ENCODE data around the gene KRTAP2-1. TPM values are rescaled to one million over a fixed set of nuclear protein-coding genes. Genes with fewer than 3 reads are reported as not detected.

KRTAP2-1 gene
- total and polyA plus RNA-seq, 12 donors, result not detected

DNA sequence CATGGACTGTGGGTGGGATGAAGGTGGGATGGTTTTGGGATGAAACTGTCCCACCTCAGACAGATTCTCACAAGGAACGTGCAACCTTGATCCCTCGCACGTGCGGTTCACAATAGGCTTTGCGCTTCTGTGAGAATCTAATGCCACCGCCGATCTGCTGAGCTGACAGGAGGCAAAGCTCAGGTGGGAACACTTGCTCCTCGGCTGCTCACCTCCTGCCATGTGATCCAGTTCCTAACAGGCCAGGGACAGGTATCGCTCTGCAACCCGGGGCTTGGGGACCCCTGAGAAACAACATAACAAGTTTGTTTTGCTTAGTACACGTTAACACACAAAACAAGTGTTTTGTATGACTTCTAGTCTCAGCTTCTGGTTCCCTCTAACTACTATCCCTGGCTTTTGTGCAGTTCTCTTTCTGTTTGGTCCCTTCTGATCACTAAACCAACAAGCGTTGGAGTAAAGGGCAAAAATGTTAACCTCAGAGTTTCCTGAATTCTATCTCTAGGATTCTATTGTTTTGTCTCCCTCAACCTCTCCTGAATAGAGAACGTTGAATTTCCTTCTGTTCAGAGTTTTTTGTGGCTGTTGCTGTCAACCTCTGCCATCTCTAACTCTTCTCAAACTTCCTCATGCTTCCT is 30.4 kb downstream of the KRTAP2-1 start:
- DNase-seq, result no peak
- 79 to 81% (median 80%) methylated on average over 13 of the region's 13 CpGs for WGBS, 4 donors
- no peaks in the 10 kb centered on the region for H3K27me3 ChIP-seq
- no peak overlapping the region for H3K4me3 ChIP-seq
- intact Hi-C loops (cut with DNase I), result no loop called here
- H3K27ac ChIP-seq, result no peak overlapping the region
- TF ChIP-seq CTCF (IDR thresholded peaks at IDR 0.05) (no peak), POLR2A (IDR thresholded peaks at IDR 0.05) (no peak)
- no peaks in the 10 kb centered on the region for H3K9me3 ChIP-seq (replicated peaks in 1 of 3)
- no peaks in the 10 kb centered on the region for H3K4me1 ChIP-seq (replicated peaks in 1 of 2)
- H3K36me3 ChIP-seq (replicated peaks in 1 of 2), result no peaks in the 10 kb centered on the region

- Histone ChIP-seq H3K9me3 (replicated peaks in 1 of 3) (no peaks in the 10 kb centered on the region), H3K27me3 (no peaks in the 10 kb centered on the region), H3K4me3 (no peak overlapping the region), H3K4me1 (replicated peaks in 1 of 2) (no peaks in the 10 kb centered on the region), H3K36me3 (replicated peaks in 1 of 2) (no peaks in the 10 kb centered on the region), H3K27ac (no peak overlapping the region)
- intact Hi-C loops (cut with DNase I), result no loop called here
- DNase-seq, result no peak
- TF ChIP-seq POLR2A (IDR thresholded peaks at IDR 0.05) (no peak), CTCF (IDR thresholded peaks at IDR 0.05) (no peak)
- 62 to 73% (median 66%) methylated on average over 7 of the region's 7 CpGs for WGBS, 4 donors
These were observed 31.7 kb downstream of the KRTAP2-1 start for GRCh38 chr17:41015454-41015853.

DNA sequence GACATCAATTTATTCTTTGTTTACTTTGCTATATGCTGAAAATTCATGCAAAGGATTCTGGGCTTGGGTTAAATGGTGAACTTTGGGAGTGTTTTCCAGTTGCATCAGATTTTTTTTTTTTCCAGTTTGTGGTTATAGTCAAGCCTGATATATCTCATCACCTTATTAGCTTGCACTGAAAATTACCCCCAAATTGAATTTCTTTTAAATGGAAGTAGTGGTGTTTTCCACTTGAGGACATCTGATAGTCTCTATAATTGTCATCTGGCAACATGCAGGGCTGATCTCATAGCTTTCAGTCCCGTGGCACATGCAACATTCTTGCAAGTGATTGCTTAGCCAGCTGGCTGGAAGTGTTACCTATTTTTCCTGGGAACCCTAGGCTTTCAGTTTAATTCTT is 33.5 kb downstream of the KRTAP2-1 start:
- DNase-seq, result peak in 1 of 7 donors; percentile 60
- Histone ChIP-seq H3K4me1 (replicated peaks in 1 of 2) (no peaks in the 10 kb centered on the region), H3K36me3 (replicated peaks in 1 of 2) (no peaks in the 10 kb centered on the region), H3K9me3 (replicated peaks in 1 of 3) (no peaks in the 10 kb centered on the region), H3K4me3 (no peak overlapping the region), H3K27ac (no peak overlapping the region), H3K27me3 (no peaks in the 10 kb centered on the region)
- no peak for TF ChIP-seq CTCF (IDR thresholded peaks at IDR 0.05)
- TF ChIP-seq POLR2A (IDR thresholded peaks at IDR 0.05), result no peak
- 54 to 67% (median 56%) methylated on average over 1 of the region's 1 CpG for WGBS, 4 donors
- intact Hi-C loops (cut with DNase I), result no loop called here

DNA sequence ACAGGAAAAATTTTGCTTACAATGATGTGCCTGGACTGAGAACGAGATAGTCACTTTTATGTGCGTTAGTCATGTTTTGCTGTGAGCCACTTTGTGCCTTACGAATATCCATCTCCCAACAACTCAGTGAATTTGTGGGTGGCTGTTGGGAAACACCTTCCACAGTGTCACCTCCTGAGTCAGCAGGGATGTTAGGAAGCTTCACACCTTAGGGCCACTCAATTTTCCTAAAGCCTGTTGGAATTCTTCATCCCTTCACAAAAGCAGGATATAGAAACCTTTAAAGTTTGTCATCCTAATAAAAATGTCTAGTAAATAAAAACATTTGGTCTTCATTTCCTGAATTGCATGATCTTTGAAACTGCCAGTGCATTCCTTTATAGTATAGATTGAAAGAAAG is 33.9 kb downstream of the KRTAP2-1 start:
- no peak for DNase-seq
- no peak overlapping the region for H3K4me3 ChIP-seq
- no peaks in the 10 kb centered on the region for H3K27me3 ChIP-seq
- H3K4me1 ChIP-seq (replicated peaks in 1 of 2), result no peaks in the 10 kb centered on the region
- H3K27ac ChIP-seq, result no peak overlapping the region
- no peaks in the 10 kb centered on the region for H3K9me3 ChIP-seq (replicated peaks in 1 of 3)
- intact Hi-C loops (cut with DNase I), result no loop called here
- H3K36me3 ChIP-seq (replicated peaks in 1 of 2), result no peaks in the 10 kb centered on the region
- 78 to 89% (median 81%) methylated on average over 3 of the region's 3 CpGs for WGBS, 4 donors
- no peak for TF ChIP-seq POLR2A (IDR thresholded peaks at IDR 0.05)
- TF ChIP-seq CTCF (IDR thresholded peaks at IDR 0.05), result no peak
